Panc1 (cell line): Measurements from ENCODE around the gene ARGLU1. TPM values are rescaled to one million over a fixed set of nuclear protein-coding genes. Genes with fewer than 3 reads are reported as not detected.

Experiments
- ATAC-seq: fragments of 200-7000 bp; cut with Tn5 transposase; 2 replicates; pipeline ENCODE4 v1.9.1; 2020; ENCODE audit warnings: mild to moderate bottlenecking, moderate library complexity
- BruUV-seq: library from RNA; stranded (reverse); fragments of 400-500 nt; replicated peaks from 2 replicates; lab custom pipeline; 2021; lab: Mats Ljungman, UMichigan
- CTCF ChIA-PET: fragments of 300-600 bp; sonication (Branson Sonifier 250); formaldehyde crosslinking; loops from one replicate; lab custom pipeline; 2022; ENCODE audit warnings: antibody characterized with exemption; lab: Charles Lee
- POLR2A ChIA-PET: fragments of 300-600 bp; sonication (Branson Sonifier 250); formaldehyde crosslinking; loops from one replicate; lab custom pipeline; 2022; ENCODE audit warnings: antibody characterized with exemption; lab: Charles Lee
- DNase-seq: peaks from one replicate; pipeline ENCODE4 v3.0.0-alpha.2; 2010; ENCODE audit warnings: low read depth, low spot score
- H3K27ac ChIP-seq: 2 replicates; pipeline ENCODE4 v1.5.1; 2011; ENCODE audit warnings: mild to moderate bottlenecking, low read length, inconsistent platforms
- H3K27me3 ChIP-seq: fragments of 200-500 bp; sonication (Bioruptor generic); 2 replicates; pipeline ENCODE4 v1.6.0; 2014; ENCODE audit warnings: low read length, inconsistent platforms; ENCODE audit not compliant: control insufficient read depth, insufficient read depth
- H3K36me3 ChIP-seq: fragments of 200-500 bp; sonication (Bioruptor generic); 2 replicates; pipeline ENCODE4 v1.5.1; 2014; ENCODE audit warnings: inconsistent platforms, mild to moderate bottlenecking, low read length, moderate library complexity; ENCODE audit not compliant: control insufficient read depth, insufficient read depth
- H3K4me1 ChIP-seq: 2 replicates; pipeline ENCODE4 v1.5.1; 2011; ENCODE audit warnings: inconsistent platforms, mild to moderate bottlenecking, low read length, moderate library complexity; ENCODE audit not compliant: control insufficient read depth, insufficient read depth
- H3K4me3 ChIP-seq, 2 experiments: 2 replicates each; pipeline ENCODE4 v1.5.1; 2011 to 2012; ENCODE audit warnings: low read depth in 2 of 2, low read length in 2 of 2, mild to moderate bottlenecking in 2 of 2, inconsistent platforms in 1 of 2, moderate library complexity in 1 of 2
- H3K9me3 ChIP-seq: fragments of 200-500 bp; sonication (Bioruptor generic); 2 replicates; pipeline ENCODE4 v1.5.1; 2014; ENCODE audit warnings: low read depth, mild to moderate bottlenecking, inconsistent platforms, low read length, moderate library complexity; ENCODE audit not compliant: control insufficient read depth, insufficient read depth
- CTCF ChIP-seq: fragments of 450-650 bp; IDR thresholded peaks from 2 replicates; pipeline ENCODE4 v1.5.1; 2017; ENCODE audit warnings: mild to moderate bottlenecking
- POLR2AphosphoS5 ChIP-seq: IDR thresholded peaks from 2 replicates; pipeline ENCODE4 v1.6.1; 2012; ENCODE audit warnings: mild to moderate bottlenecking, low read depth, low read length, moderate library complexity
- REST ChIP-seq, 2 experiments: IDR thresholded peaks; 2 replicates each; pipeline ENCODE4 v1.6.1; 2011 to 2012; ENCODE audit warnings: low read depth in 2 of 2, control low read depth in 1 of 2, low read length in 1 of 2, mild to moderate bottlenecking in 1 of 2, moderate library complexity in 1 of 2; ENCODE audit not compliant: insufficient read depth in 1 of 2
- SIN3A ChIP-seq: IDR thresholded peaks from 2 replicates; pipeline ENCODE4 v1.6.1; 2012; ENCODE audit warnings: low read depth, mild to moderate bottlenecking, low read length, moderate library complexity, borderline replicate concordance; ENCODE audit not compliant: insufficient read depth
- TCF7L2 ChIP-seq: IDR thresholded peaks from 2 replicates; pipeline ENCODE4 v1.6.1; 2011; ENCODE audit warnings: mild to moderate bottlenecking, low read depth, low read length, inconsistent platforms
- in situ Hi-C: cut with HindIII; loops from 2 replicates; pipeline ENCODE4 v1.10.0; 2016; ENCODE audit warnings: low sequenced_read_pairs, low pct_unique_long_range_greater_than_20kb
- intact Hi-C: fragments of 100-400 bp; cut with micrococcal nuclease; formaldehyde crosslinking; loops from one replicate; pipeline ENCODE4 v1.10.0; 2022; ENCODE audit not compliant: unreplicated experiment
- total RNA-seq: library from RNA; stranded (reverse); gene quantifications from one replicate; pipeline ENCODE4 v1.2.1, GENCODE V29; 2021; ENCODE audit not compliant: unreplicated experiment

The ARGLU1 gene
- total RNA-seq, 1 experiment from 2014 or later = 38.5 TPM

- in situ Hi-C loops = no loop called here
- POLR2A ChIA-PET = no interaction called here
- no peaks in the 10 kb centered on the region; the same call in 1 of the 2 replicates for H3K4me1 ChIP-seq
- no peak overlapping the region for H3K27ac ChIP-seq
- BruUV-seq = no TSS peak
- TF ChIP-seq POLR2AphosphoS5 = no peak
- no peak for TF ChIP-seq SIN3A
- no peak for TF ChIP-seq REST (IDR thresholded peaks at IDR 0.05; ENCODE audit: insufficient read depth in 1 of 2, low read depth in 2 of 2, low read length in 1 of 2)
- no peak for TF ChIP-seq TCF7L2
- no peak for TF ChIP-seq CTCF
- no peaks in the 10 kb centered on the region for H3K9me3 ChIP-seq
- DNase-seq (no peak), ATAC-seq (no peak)
- intact Hi-C loops = no loop called here
- no peaks in the 10 kb centered on the region for H3K36me3 ChIP-seq
- no peaks in the 10 kb centered on the region for H3K27me3 ChIP-seq
- no peak overlapping the region for H3K4me3 ChIP-seq
- CTCF ChIA-PET = no interaction called here
Measured at GRCh38 chr13:106523576-106523975, 44.4 kb downstream of the ARGLU1 start.

GRCh38 chr13:106522898-106523525 lies 44.9 kb downstream of the ARGLU1 start:
- TF ChIP-seq SIN3A = no peak
- TF ChIP-seq REST (IDR thresholded peaks at IDR 0.05; ENCODE audit: insufficient read depth in 1 of 2, low read depth in 2 of 2, low read length in 1 of 2) = no peak
- no peak for TF ChIP-seq TCF7L2
- no peak for TF ChIP-seq CTCF
- TF ChIP-seq POLR2AphosphoS5 = no peak
- DNase-seq (no peak), ATAC-seq (no peak)
- CTCF ChIA-PET = no interaction called here
- no peaks in the 10 kb centered on the region; the same call in 1 of the 2 replicates for H3K4me1 ChIP-seq
- H3K27me3 ChIP-seq = no peaks in the 10 kb centered on the region
- no peaks in the 10 kb centered on the region for H3K9me3 ChIP-seq
- no TSS peak for BruUV-seq
- POLR2A ChIA-PET = no interaction called here
- in situ Hi-C loops = no loop called here
- no peak overlapping the region for H3K27ac ChIP-seq
- H3K4me3 ChIP-seq = no peak overlapping the region
- intact Hi-C loops = no loop called here
- no peaks in the 10 kb centered on the region for H3K36me3 ChIP-seq
